Endothelial cell (in vitro differentiated cells): Measurements from ENCODE around the gene RANBP17. TPM values are rescaled to one million over a fixed set of nuclear protein-coding genes. Genes with fewer than 3 reads are reported as not detected.

ENCODE experiments used
- DNase-seq: peaks from one replicate; pipeline ENCODE4 v3.0.0; 2021; ENCODE audit warnings: low spot score
- H3K27ac Mint-ChIP-seq: one replicate; pipeline ENCODE4 v1.8.0; 2021; ENCODE audit warnings: mixed read lengths, inconsistent platforms; ENCODE audit not compliant: unreplicated experiment
- H3K27me3 Mint-ChIP-seq: one replicate; pipeline ENCODE4 v1.8.0; 2021; ENCODE audit warnings: mild to moderate bottlenecking, moderate library complexity, mixed read lengths, inconsistent platforms; ENCODE audit not compliant: unreplicated experiment
- H3K36me3 Mint-ChIP-seq: one replicate; pipeline ENCODE4 v1.8.0; 2021; ENCODE audit warnings: mild to moderate bottlenecking, low read depth, mixed read lengths, inconsistent platforms; ENCODE audit not compliant: unreplicated experiment
- H3K4me1 Mint-ChIP-seq: one replicate; pipeline ENCODE4 v1.8.0; 2021; ENCODE audit warnings: mild to moderate bottlenecking, mixed read lengths, inconsistent platforms; ENCODE audit not compliant: unreplicated experiment
- H3K4me3 Mint-ChIP-seq: one replicate; pipeline ENCODE4 v1.8.0; 2021; ENCODE audit warnings: mild to moderate bottlenecking, mixed read lengths, inconsistent platforms; ENCODE audit not compliant: unreplicated experiment
- H3K9me3 Mint-ChIP-seq: one replicate; pipeline ENCODE4 v1.8.0; 2021; ENCODE audit warnings: mixed read lengths, inconsistent platforms; ENCODE audit not compliant: unreplicated experiment
- CTCF ChIP-seq: fragments of 200-600 bp; sonication (generic); IDR thresholded peaks from one replicate; pipeline ENCODE4 v1.5.0; 2021; ENCODE audit warnings: antibody characterized with exemption; ENCODE audit not compliant: unreplicated experiment
- total RNA-seq: library from RNA; stranded (reverse); fragmentation: NEBNext Ultra II Directional; extraction: Animal tissue kit (Norgen Biotek cat#: 25700); gene quantifications from one replicate; pipeline ENCODE4 v1.2.1, GENCODE V29; 2021; ENCODE audit not compliant: unreplicated experiment

RANBP17 gene
- total RNA-seq, 1 donor from 2014 or later, result 22.7 TPM

GRCh38 chr5:170875811-170876210 lies 14.0 kb downstream of the RANBP17 start:
- no peak for DNase-seq
- H3K36me3 Mint-ChIP-seq, result no peaks in the 10 kb centered on the region
- TF ChIP-seq CTCF, result no peak
- no peaks in the 10 kb centered on the region for H3K4me1 Mint-ChIP-seq
- no peak overlapping the region for H3K4me3 Mint-ChIP-seq
- no peaks in the 10 kb centered on the region for H3K27me3 Mint-ChIP-seq
- H3K9me3 Mint-ChIP-seq, result no peaks in the 10 kb centered on the region
- no peak overlapping the region for H3K27ac Mint-ChIP-seq

GRCh38 chr5:170880084-170880483 lies 18.3 kb downstream of the RANBP17 start:
- Mint-ChIP-seq H3K4me1 (no peaks in the 10 kb centered on the region), H3K36me3 (no peaks in the 10 kb centered on the region), H3K27ac (no peak overlapping the region), H3K4me3 (no peak overlapping the region), H3K9me3 (no peaks in the 10 kb centered on the region), H3K27me3 (no peaks in the 10 kb centered on the region)
- TF ChIP-seq CTCF, result no peak
- no peak for DNase-seq

- Mint-ChIP-seq H3K9me3 (no peaks in the 10 kb centered on the region), H3K4me3 (no peak overlapping the region), H3K4me1 (peaks cover 7% of the 10 kb centered on the region), H3K27ac (no peak overlapping the region), H3K27me3 (no peaks in the 10 kb centered on the region), H3K36me3 (no peaks in the 10 kb centered on the region)
- DNase-seq, result no peak
- TF ChIP-seq CTCF, result no peak
Observed at GRCh38 chr5:170882345-170882744, 20.5 kb downstream of the RANBP17 start.

GRCh38 chr5:170885256-170885655 lies 23.4 kb downstream of the RANBP17 start:
- TF ChIP-seq CTCF, result no peak
- Mint-ChIP-seq H3K9me3 (no peaks in the 10 kb centered on the region), H3K27ac (peak overlapping the region; percentile 97), H3K4me3 (no peak overlapping the region), H3K36me3 (no peaks in the 10 kb centered on the region), H3K4me1 (peaks cover 7% of the 10 kb centered on the region), H3K27me3 (peaks cover 2% of the 10 kb centered on the region)
- no peak for DNase-seq

GRCh38 chr5:170885809-170886208 lies 24.0 kb downstream of the RANBP17 start:
- H3K4me3 Mint-ChIP-seq, result no peak overlapping the region
- DNase-seq, result peak; percentile 7
- H3K9me3 Mint-ChIP-seq, result no peaks in the 10 kb centered on the region
- peak overlapping the region; percentile 97 for H3K27ac Mint-ChIP-seq
- TF ChIP-seq CTCF, result no peak
- no peaks in the 10 kb centered on the region for H3K36me3 Mint-ChIP-seq
- H3K27me3 Mint-ChIP-seq, result peaks cover 2% of the 10 kb centered on the region
- peaks cover 7% of the 10 kb centered on the region for H3K4me1 Mint-ChIP-seq
